GM18505 (cell line): ENCODE results near the gene SSPN.

Source experiments
- ATAC-seq: cut with Tn5 transposase; IDR thresholded peaks from one replicate; pipeline ENCODE4 v1.9.1; 2021; ENCODE audit not compliant: unreplicated experiment
- POLR2A ChIP-seq: IDR thresholded peaks from 4 replicates; pipeline ENCODE4 v1.6.1; 2011; ENCODE audit warnings: borderline replicate concordance; ENCODE audit not compliant: insufficient read depth, insufficient read length; ENCODE audit errors: extremely low read depth

The SSPN gene

GRCh38 chr12:26195641-26196420 lies 458 bp downstream of the SSPN start:
- no peak for ATAC-seq

GRCh38 chr12:26196421-26196716 lies 996 bp downstream of the SSPN start:
- no peak for ATAC-seq
- no peak for TF ChIP-seq POLR2A

More at GRCh38 chr12:26195641-26196420, 458 bp downstream of the SSPN start:
- no peak for TF ChIP-seq POLR2A

- ATAC-seq, result no peak
These were observed 2.5 kb downstream of the SSPN start for GRCh38 chr12:26197832-26198231.

GRCh38 chr12:26198742-26199141 lies 3.4 kb downstream of the SSPN start:
- ATAC-seq, result no peak

More at GRCh38 chr12:26197832-26198231, 2.5 kb downstream of the SSPN start:
- no peak for TF ChIP-seq POLR2A

GRCh38 chr12:26203167-26203780 lies 7.9 kb downstream of the SSPN start:
- TF ChIP-seq POLR2A, result no peak
- ATAC-seq, result no peak

More at GRCh38 chr12:26198742-26199141, 3.4 kb downstream of the SSPN start:
- no peak for TF ChIP-seq POLR2A

GRCh38 chr12:26204612-26205289 lies 9.4 kb downstream of the SSPN start:
- ATAC-seq, result no peak
- TF ChIP-seq POLR2A, result no peak

- ATAC-seq, result no peak
- no peak for TF ChIP-seq POLR2A
These were observed 9.9 kb downstream of the SSPN start for GRCh38 chr12:26205298-26205697.

GRCh38 chr12:26205941-26206340 lies 10.6 kb downstream of the SSPN start:
- no peak for ATAC-seq
- TF ChIP-seq POLR2A, result no peak

- no peak for ATAC-seq
- no peak for TF ChIP-seq POLR2A
These were observed 16.0 kb downstream of the SSPN start for GRCh38 chr12:26211331-26211730.

- TF ChIP-seq POLR2A, result no peak
- no peak for ATAC-seq
These were observed 17.0 kb downstream of the SSPN start for GRCh38 chr12:26212396-26212795.

GRCh38 chr12:26212988-26213387 lies 17.6 kb downstream of the SSPN start:
- no peak for ATAC-seq
- no peak for TF ChIP-seq POLR2A

GRCh38 chr12:26214121-26214520 lies 18.7 kb downstream of the SSPN start:
- no peak for TF ChIP-seq POLR2A
- no peak for ATAC-seq

- ATAC-seq, result no peak
- TF ChIP-seq POLR2A, result no peak
These were observed 24.4 kb downstream of the SSPN start for GRCh38 chr12:26219736-26220135.

- TF ChIP-seq POLR2A, result no peak
- ATAC-seq, result no peak
These were observed 29.3 kb downstream of the SSPN start for GRCh38 chr12:26224657-26225056.
